K562 treated with DMSO at 1 percent for 12 hours (cell line): ENCODE measurements around the gene MYO9B. TPM values are rescaled to one million over a fixed set of nuclear protein-coding genes. Genes with fewer than 3 reads are reported as not detected.

Source experiments
- total RNA-seq: library from RNA; unstranded; fragments of 300-600 nt; gene quantifications from 2 replicates; pipeline ENCODE4 v1.2.3, GENCODE V29; 2022; ENCODE audit not compliant: insufficient read depth

Gene MYO9B, protein sequence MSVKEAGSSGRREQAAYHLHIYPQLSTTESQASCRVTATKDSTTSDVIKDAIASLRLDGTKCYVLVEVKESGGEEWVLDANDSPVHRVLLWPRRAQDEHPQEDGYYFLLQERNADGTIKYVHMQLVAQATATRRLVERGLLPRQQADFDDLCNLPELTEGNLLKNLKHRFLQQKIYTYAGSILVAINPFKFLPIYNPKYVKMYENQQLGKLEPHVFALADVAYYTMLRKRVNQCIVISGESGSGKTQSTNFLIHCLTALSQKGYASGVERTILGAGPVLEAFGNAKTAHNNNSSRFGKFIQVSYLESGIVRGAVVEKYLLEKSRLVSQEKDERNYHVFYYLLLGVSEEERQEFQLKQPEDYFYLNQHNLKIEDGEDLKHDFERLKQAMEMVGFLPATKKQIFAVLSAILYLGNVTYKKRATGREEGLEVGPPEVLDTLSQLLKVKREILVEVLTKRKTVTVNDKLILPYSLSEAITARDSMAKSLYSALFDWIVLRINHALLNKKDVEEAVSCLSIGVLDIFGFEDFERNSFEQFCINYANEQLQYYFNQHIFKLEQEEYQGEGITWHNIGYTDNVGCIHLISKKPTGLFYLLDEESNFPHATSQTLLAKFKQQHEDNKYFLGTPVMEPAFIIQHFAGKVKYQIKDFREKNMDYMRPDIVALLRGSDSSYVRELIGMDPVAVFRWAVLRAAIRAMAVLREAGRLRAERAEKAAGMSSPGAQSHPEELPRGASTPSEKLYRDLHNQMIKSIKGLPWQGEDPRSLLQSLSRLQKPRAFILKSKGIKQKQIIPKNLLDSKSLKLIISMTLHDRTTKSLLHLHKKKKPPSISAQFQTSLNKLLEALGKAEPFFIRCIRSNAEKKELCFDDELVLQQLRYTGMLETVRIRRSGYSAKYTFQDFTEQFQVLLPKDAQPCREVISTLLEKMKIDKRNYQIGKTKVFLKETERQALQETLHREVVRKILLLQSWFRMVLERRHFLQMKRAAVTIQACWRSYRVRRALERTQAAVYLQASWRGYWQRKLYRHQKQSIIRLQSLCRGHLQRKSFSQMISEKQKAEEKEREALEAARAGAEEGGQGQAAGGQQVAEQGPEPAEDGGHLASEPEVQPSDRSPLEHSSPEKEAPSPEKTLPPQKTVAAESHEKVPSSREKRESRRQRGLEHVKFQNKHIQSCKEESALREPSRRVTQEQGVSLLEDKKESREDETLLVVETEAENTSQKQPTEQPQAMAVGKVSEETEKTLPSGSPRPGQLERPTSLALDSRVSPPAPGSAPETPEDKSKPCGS (N-terminal part only)
- 46.4 and 108 TPM in 2 replicates for total RNA-seq

GRCh38 chr19:17075035-17075863, at the start of gene MYO9B, which contains the start of gene HAUS8:
MYO9B (plus strand) TSS chr19:17075777; CDS start chr19:17101718, 25,941 bp downstream.
HAUS8 (minus strand) TSS chr19:17075452; CDS start chr19:17075422, 30 bp downstream.

GRCh38 chr19:17026706-17027534, 48.7 kb upstream of the MYO9B start, which contains the start of gene CPAMD8:
CPAMD8 (minus strand) TSS chr19:17026810; CDS start chr19:17026642, 168 bp downstream.

DNA sequence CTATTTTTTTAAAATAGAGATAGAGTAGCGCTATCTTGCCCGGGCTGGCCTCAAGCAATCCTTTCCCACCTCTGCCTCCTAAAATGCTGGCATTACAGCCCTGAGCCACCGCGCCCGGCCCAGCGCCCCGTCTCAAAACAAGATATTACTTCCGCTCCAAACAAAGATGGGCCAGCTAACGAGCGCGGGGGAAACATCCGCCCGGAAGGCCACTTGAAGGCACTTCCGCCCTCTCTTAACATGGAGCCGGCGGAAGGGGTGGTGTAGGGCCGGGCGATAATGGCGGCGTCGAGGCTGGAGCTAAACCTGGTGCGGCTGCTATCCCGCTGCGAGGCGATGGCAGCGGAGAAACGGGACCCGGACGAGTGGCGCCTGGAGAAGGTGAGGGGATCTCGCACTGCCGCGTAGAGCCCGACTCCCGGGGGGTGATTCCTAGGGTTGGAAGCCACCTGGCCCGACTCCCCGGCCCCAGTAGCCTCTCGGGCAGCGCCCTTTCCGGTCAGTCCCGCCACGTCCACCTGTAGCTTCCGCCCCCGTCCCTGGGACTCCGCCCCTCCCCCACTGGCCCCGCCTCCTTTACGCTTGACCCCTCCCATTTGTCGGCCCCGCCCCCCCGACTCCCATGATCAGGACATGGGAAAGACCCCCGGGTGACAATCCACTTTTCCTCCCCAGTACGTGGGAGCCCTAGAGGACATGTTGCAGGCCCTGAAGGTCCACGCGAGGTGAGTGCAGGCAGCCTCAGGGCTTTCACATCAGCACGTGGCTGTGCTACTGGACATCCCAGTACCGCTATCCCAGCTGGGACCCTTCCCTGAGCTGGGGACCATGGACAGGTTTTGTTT, 139.8 kb downstream of the MYO9B start, which contains the start of gene USE1:
Gene USE1, plus strand, starts transcription at position 231 of the 845 bp plus-strand sequence. Its CDS starts 49 bp downstream, at position 280.

GRCh38 chr19:17226002-17226933, 150.7 kb downstream of the MYO9B start, which contains the start of gene OCEL1:
OCEL1 (plus strand) TSS chr19:17226226; CDS start chr19:17226248, 22 bp downstream.

GRCh38 chr19:17245535-17245984, 170.0 kb downstream of the MYO9B start, which contains the start of gene NR2F6:
NR2F6 (minus strand) TSS chr19:17245919; CDS start chr19:17245220, 699 bp downstream.

Other genes starting within 250 kb of the MYO9B start
- 12.6 and 37.1 TPM in 2 replicates for gene SIN3B, start 246.4 kb upstream of the MYO9B start, total RNA-seq
- 4.1 and 7.4 TPM in 2 replicates for gene F2RL3, start 186.8 kb upstream of the MYO9B start, total RNA-seq
- gene CPAMD8, start 49.0 kb upstream of the MYO9B start, total RNA-seq = 1.4 and 3.4 TPM in 2 replicates
- gene HAUS8, start 325 bp upstream of the MYO9B start, total RNA-seq = 28.7 and 32.6 TPM in 2 replicates
- gene USE1, start 139.6 kb downstream of the MYO9B start, total RNA-seq = 31.0 and 50.9 TPM in 2 replicates
- 68.1 and 78.7 TPM in 2 replicates for gene OCEL1, start 150.4 kb downstream of the MYO9B start, total RNA-seq
- 145 and 152 TPM in 2 replicates for gene NR2F6, start 170.1 kb downstream of the MYO9B start, total RNA-seq
- not detected in 2 replicates for gene USHBP1, start 189.0 kb downstream of the MYO9B start, total RNA-seq
- gene BABAM1, start 191.7 kb downstream of the MYO9B start, total RNA-seq = 88.6 and 94.2 TPM in 2 replicates
- 2.3 and 2.5 TPM in 2 replicates for gene ANKLE1, start 206.1 kb downstream of the MYO9B start, total RNA-seq
- 39.8 and 40.0 TPM in 2 replicates for gene ABHD8, start 227.6 kb downstream of the MYO9B start, total RNA-seq
- 110 and 139 TPM in 2 replicates for gene MRPL34, start 230.1 kb downstream of the MYO9B start, total RNA-seq
- gene DDA1, start 233.8 kb downstream of the MYO9B start, total RNA-seq = 56.6 and 89.3 TPM in 2 replicates